Pancreas (tissue), 10 donors: ENCODE measurements around the gene PLBD2. TPM values are rescaled to one million over a fixed set of nuclear protein-coding genes. Genes with fewer than 3 reads are reported as not detected.
A peak's percentile ranks its signal among the peaks of the same experiment; 100 is the strongest.

ENCODE experiments used
- ATAC-seq, 4 donors: fragments of 200-7000 bp; cut with Tn5 transposase; one replicate each; pipeline versions ENCODE4 v1.8.0 to v1.9.1; 2020; ENCODE audit warnings: mild to moderate bottlenecking in 4 of 4, moderate library complexity in 4 of 4
- DNase-seq, 6 donors: peaks; one replicate each; pipeline ENCODE4 v3.0.0-alpha.2; 2020
- FAIRE-seq: peaks from 2 replicates; lab custom pipeline; 2012; peaks lifted over from hg19 to GRCh38; lab: Jason Lieb, UNC
- H3K27ac ChIP-seq, 4 donors: fragments of 200-600 bp; sonication (generic); 1 replicate in 3 of 4; 2 replicates in 1 of 4; pipeline versions ENCODE4 v1.5.0 to v1.8.0; 2020
- H3K27me3 ChIP-seq, 4 donors: fragments of 200-600 bp; one replicate each; pipeline ENCODE4 v1.8.0; 2021
- H3K36me3 ChIP-seq, 3 donors: fragments of 200-600 bp; sonication (generic) in 1 of 3; one replicate each; pipeline versions ENCODE4 v1.5.0 to v1.8.0; 2020 to 2021
- H3K4me1 ChIP-seq, 3 donors: fragments of 200-600 bp; one replicate each; pipeline ENCODE4 v1.8.0; 2021
- H3K4me3 ChIP-seq, 4 donors: fragments of 200-600 bp; sonication (generic) in 2 of 4; one replicate each; pipeline versions ENCODE4 v1.5.0 to v1.8.0; 2020 to 2021
- H3K9me3 ChIP-seq, 4 donors: fragments of 200-600 bp; one replicate each; pipeline ENCODE4 v1.8.0; 2021
- WGBS, 2 donors: extraction: QIAGEN DNeasy Blood & Tissue Kit; methylation state at CpG; one replicate each; pipeline ENCODE4 v1.1.7; 2013; 5-methylcytosine and 5-hydroxymethylcytosine counted together
- intact Hi-C, 3 donors: fragments of 100-400 bp; cut with DNase I; formaldehyde crosslinking; loops; one replicate each; pipeline versions ENCODE4 v1.11.1 to v1.14.2; 2022
- polyA plus RNA-seq, 2 donors: library from polyadenylated mRNA; stranded (reverse); fragments of 200-250 nt; gene quantifications; one replicate each; pipeline ENCODE4 v1.2.3, GENCODE V29; 2013
- total RNA-seq, 6 donors: library from RNA; stranded (reverse); fragmentation: NEBNext Ultra II Directional in 4 of 6; extraction: Animal tissue kit (Norgen Biotek cat#: 25700) in 4 of 6; gene quantifications; one replicate each; pipeline versions ENCODE4 v1.2.1 to v1.2.4, GENCODE V29; 2021 to 2023
- TF ChIP-seq, protein P1 (sequence below), 4 donors: fragments of 200-600 bp; sonication (generic) in 3 of 4; IDR thresholded peaks; one replicate each; pipeline versions ENCODE4 v1.5.0 to v1.8.0; 2021; ENCODE audit warnings: antibody characterized with exemption in 4 of 4
- donor health status: healthy with polysubstance abuse.
- donor health status: DM: no; HTN: no; CAD: no; lungs with moderate emphysema.
- donor health status: DM: no; HTN: no; CAD: no.
- donor health status: control.
- donor health status: control.
- donor health status: Bipolar disorder and iron deficiency.
- donor health status: DM: yes; HTN: yes; CAD: no.
- donor health status: DM: no; HTN: no; CAD: no.
- donor health status: DM: no; HTN: no; CAD: no.
- donor health status: DM: yes; HTN: yes; CAD: no.

The PLBD2 gene
- total and polyA plus RNA-seq, 8 donors = 11.4 to 29.3 (median 14.9) TPM

DNA sequence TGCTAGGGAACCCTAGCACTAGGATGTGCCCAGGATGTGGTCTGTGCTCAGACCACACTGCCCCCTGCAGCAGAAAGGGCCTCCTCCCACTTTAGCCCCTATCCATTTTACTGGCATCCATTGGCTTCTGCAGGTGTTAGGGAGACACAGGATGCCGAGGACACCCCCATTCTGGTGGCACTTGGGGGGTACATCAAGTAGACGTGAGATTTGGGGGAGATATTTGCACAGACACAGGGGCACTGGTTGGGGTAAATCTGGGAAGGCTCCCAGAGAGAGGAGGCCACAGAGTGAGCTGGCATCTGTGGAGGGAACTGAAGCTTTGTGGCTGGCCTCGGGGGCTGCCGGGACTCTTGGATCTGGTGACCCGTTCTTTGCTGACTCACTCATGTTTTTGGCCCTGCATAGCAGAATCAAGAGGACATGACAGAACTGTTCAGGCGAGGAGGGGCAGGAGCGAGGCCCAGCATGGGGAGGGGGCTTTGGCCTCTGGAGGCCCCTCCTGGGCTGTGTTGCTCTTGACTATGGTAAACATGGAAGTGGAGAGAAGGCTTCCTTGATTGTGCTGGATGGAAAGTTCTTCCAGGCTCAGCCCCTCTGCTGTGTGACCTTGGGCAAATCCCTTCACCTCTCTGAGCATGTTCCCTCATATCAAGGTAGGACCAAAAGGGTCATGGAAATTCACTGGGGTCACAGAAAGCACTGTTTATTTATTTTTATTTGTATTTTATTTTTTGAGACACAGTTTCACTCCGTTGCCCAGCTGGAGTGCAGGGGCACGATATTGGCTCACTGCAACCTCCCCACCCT is 1.8 kb downstream of the PLBD2 start:
- DNase-seq (no peak), ATAC-seq (no peak), FAIRE-seq (no peak)
- 63 to 69% methylated on average over 9 of the region's 9 CpGs for WGBS, 2 donors
- Histone ChIP-seq H3K4me3 (peak overlapping the region in 1 of 4 donors; percentile 55), H3K9me3 (no peaks in the 10 kb centered on the region), H3K36me3 (no peaks in the 10 kb centered on the region), H3K4me1 (peaks cover 3 to 23% (median 13%) of the 10 kb centered on the region in 3 donors), H3K27me3 (no peaks in the 10 kb centered on the region), H3K27ac (no peak overlapping the region)
- TF ChIP-seq, protein P1, sequence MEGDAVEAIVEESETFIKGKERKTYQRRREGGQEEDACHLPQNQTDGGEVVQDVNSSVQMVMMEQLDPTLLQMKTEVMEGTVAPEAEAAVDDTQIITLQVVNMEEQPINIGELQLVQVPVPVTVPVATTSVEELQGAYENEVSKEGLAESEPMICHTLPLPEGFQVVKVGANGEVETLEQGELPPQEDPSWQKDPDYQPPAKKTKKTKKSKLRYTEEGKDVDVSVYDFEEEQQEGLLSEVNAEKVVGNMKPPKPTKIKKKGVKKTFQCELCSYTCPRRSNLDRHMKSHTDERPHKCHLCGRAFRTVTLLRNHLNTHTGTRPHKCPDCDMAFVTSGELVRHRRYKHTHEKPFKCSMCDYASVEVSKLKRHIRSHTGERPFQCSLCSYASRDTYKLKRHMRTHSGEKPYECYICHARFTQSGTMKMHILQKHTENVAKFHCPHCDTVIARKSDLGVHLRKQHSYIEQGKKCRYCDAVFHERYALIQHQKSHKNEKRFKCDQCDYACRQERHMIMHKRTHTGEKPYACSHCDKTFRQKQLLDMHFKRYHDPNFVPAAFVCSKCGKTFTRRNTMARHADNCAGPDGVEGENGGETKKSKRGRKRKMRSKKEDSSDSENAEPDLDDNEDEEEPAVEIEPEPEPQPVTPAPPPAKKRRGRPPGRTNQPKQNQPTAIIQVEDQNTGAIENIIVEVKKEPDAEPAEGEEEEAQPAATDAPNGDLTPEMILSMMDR (IDR thresholded peaks at IDR 0.05) = no peak
- intact Hi-C loops = no loop called here

DNA sequence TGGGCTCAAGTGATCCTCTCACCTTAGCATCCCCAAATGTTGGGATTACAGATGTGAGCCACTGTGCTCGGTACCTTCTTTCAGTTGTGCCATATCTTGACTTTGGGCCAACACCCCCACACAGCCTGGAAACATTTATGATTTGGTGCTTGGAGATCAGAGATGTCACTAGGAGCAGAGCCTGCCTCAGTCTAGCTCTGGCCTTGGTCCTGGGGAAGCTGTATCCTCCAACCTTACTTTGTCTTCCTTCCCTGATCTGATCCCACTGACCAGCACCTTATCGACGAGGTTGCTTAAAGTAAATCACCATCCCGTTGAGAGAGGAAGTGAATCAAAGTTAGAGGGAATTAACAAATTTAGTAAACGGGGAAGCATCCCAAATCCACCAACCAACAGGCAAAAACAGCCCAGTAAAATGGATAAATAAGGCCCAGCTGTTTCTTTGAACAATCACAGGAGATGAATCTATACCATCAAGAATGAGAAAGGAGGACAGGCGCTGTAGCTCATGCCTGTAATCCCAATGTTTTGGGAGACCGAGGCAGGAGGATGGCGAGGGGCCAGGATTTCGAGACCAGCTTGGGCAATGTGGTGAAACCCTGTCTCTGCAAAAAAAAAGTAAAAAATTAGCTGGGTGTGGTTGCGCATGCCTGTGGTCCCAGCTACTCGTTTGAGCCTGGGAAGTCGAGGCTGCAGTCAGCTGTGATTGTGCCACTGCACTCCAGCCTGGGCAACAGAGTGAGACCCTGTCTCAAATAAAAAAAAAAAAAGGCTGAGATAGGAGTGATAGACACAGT is 3.4 kb downstream of the PLBD2 start:
- TF ChIP-seq, protein P1 (IDR thresholded peaks at IDR 0.05) = no peak
- FAIRE-seq = no peak
- intact Hi-C loops = no loop called here
- no peaks in the 10 kb centered on the region for H3K27me3 ChIP-seq
- no peak for ATAC-seq
- no peak overlapping the region for H3K27ac ChIP-seq
- 81 to 85% methylated on average over 12 of the region's 12 CpGs for WGBS, 2 donors
- no peaks in the 10 kb centered on the region for H3K9me3 ChIP-seq
- no peak for DNase-seq
- H3K36me3 ChIP-seq = no peaks in the 10 kb centered on the region
- H3K4me1 ChIP-seq = peaks cover 3 to 17% (median 10%) of the 10 kb centered on the region in 3 donors
- no peak overlapping the region for H3K4me3 ChIP-seq

DNA sequence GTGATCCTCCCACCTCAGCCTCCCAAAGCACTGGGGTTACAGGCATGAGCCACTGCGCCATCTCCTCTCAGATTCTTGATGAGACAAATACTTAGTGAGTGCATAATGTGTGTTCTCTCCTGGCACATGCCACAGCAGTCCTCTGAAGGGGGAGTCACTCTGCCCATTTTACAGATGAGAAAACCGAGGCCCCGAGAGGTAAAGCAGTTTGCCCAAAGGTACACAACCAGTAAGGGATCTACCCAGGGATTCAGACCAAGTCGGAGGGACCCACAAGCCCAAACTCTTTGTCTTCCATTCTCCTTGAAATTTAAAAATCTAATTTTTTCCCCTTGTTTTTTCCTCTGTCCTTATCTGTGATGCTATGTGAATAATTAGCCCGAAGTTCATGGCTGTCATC is 6.3 kb downstream of the PLBD2 start:
- Histone ChIP-seq H3K27ac (no peak overlapping the region), H3K36me3 (no peaks in the 10 kb centered on the region), H3K4me1 (peaks cover 0 to 4% (median 0%) of the 10 kb centered on the region in 3 donors), H3K4me3 (no peak overlapping the region), H3K27me3 (no peaks in the 10 kb centered on the region), H3K9me3 (no peaks in the 10 kb centered on the region)
- ATAC-seq = no peak
- no peak for FAIRE-seq
- no peak for DNase-seq
- TF ChIP-seq, protein P1 (IDR thresholded peaks at IDR 0.05) = no peak
- intact Hi-C loops = no loop called here
- 85 to 89% methylated on average over 5 of the region's 5 CpGs for WGBS, 2 donors

DNA sequence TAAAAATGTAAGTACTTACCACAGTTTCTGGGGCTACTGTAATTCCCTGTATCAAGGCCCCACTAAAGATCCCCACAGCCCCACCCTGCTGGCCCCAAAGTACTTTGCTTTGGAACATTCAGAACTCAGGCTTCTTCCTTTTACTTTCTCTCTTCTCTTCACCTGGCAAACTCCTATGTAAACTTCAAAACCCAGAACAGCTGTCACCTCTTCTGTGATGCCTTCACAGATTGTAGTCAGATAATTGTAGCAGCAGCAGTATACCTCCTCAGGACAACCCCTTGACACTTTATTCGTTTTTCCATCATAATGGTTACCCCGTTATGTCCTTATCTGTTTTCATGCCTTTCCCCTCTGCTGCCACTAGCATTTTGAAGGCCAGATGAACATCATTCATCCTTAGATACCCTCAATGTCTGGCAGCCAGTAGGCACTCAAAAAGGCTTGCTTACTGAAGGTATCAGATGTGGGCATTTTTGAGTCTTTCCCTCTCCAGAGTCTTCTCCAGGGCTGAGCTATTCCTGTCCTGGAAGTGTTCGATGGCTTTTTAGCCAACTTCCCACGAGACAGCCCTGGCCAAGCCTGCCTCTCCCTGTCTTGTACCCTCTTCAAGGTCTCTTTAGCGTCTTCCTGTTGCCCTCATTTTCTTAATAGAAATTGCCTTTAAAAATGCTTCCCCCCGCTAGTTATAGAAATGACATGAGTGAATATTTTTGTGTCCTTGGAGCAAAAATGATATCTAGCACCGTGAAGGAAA is 7.4 kb downstream of the PLBD2 start:
- Histone ChIP-seq H3K27me3 (no peaks in the 10 kb centered on the region), H3K9me3 (no peaks in the 10 kb centered on the region), H3K27ac (no peak overlapping the region), H3K4me1 (no peaks in the 10 kb centered on the region), H3K36me3 (no peaks in the 10 kb centered on the region), H3K4me3 (no peak overlapping the region)
- TF ChIP-seq, protein P1 (IDR thresholded peaks at IDR 0.05) = no peak
- ATAC-seq (no peak), DNase-seq (no peak), FAIRE-seq (no peak)
- WGBS, 2 donors = 75 to 81% methylated on average over 7 of the region's 7 CpGs
- intact Hi-C loops = no loop called here
